H1 (cell line): Measurements from ENCODE around the gene SELENOV. TPM values are rescaled to one million over a fixed set of nuclear protein-coding genes. Genes with fewer than 3 reads are reported as not detected.
A peak's percentile ranks its signal among the peaks of the same experiment; 100 is the strongest.

Experiments
- ASH2L ChIP-seq: fragments of 200-600, 300-600 bp; sonication (generic); IDR thresholded peaks from one replicate; pipeline ENCODE4 v1.7.1; 2017; ENCODE audit warnings: low read length
- ATF2 ChIP-seq: IDR thresholded peaks from 2 replicates; pipeline ENCODE4 v1.6.1; 2012; ENCODE audit warnings: low read length, inconsistent platforms
- ATF3 ChIP-seq: IDR thresholded peaks from 2 replicates; pipeline ENCODE4 v1.6.1; 2011; ENCODE audit warnings: low read depth, mild to moderate bottlenecking, low read length; ENCODE audit not compliant: insufficient read depth
- CBX5 ChIP-seq: fragments of 300-800, 300-1000 bp; sonication (generic); IDR thresholded peaks from 2 replicates; pipeline ENCODE4 v1.7.1; 2016; ENCODE audit warnings: antibody characterized with exemption, low read length, low read depth
- CBX8 ChIP-seq: fragments of 300-800, 300-1000 bp; sonication (generic); IDR thresholded peaks from 2 replicates; pipeline ENCODE4 v1.7.1; 2016; ENCODE audit warnings: low read depth, low read length, borderline replicate concordance
- CHD2 ChIP-seq: IDR thresholded peaks from 2 replicates; pipeline ENCODE4 v1.6.1; 2012; ENCODE audit warnings: low read length, improper control_type of control experiment
- CREB1 ChIP-seq: IDR thresholded peaks from 2 replicates; pipeline ENCODE4 v1.6.1; 2012; ENCODE audit warnings: inconsistent platforms
- E2F6 ChIP-seq: IDR thresholded peaks from 2 replicates; pipeline ENCODE4 v1.6.1; 2012; ENCODE audit warnings: inconsistent platforms
- EZH2 ChIP-seq: fragments of 200-600 bp; sonication (generic); IDR thresholded peaks from 2 replicates; pipeline ENCODE4 v1.7.1; 2012; ENCODE audit warnings: low read depth, mild to moderate bottlenecking, moderate library complexity, low read length, inconsistent platforms; ENCODE audit not compliant: severe bottlenecking
- MAX ChIP-seq: IDR thresholded peaks from 2 replicates; pipeline ENCODE4 v1.6.1; 2012; ENCODE audit warnings: inconsistent platforms
- POLR2AphosphoS5 ChIP-seq: IDR thresholded peaks from 2 replicates; pipeline ENCODE4 v1.6.1; 2011; ENCODE audit warnings: low read depth, low read length
- SP2 ChIP-seq: IDR thresholded peaks from 2 replicates; pipeline ENCODE4 v1.6.1; 2012; ENCODE audit warnings: mild to moderate bottlenecking, low read length, inconsistent platforms
- SUZ12 ChIP-seq: fragments of 200-600 bp; sonication (generic); IDR thresholded peaks from 2 replicates; pipeline ENCODE4 v1.6.1; 2012; ENCODE audit warnings: mild to moderate bottlenecking, inconsistent platforms, low read length, moderate library complexity, mixed read lengths
- TAF1 ChIP-seq: IDR thresholded peaks from 2 replicates; pipeline ENCODE4 v1.6.1; 2011; ENCODE audit warnings: mild to moderate bottlenecking, low read depth, low read length
- TBP ChIP-seq: IDR thresholded peaks from 2 replicates; pipeline ENCODE4 v1.6.1; 2011; ENCODE audit warnings: low read depth, low read length, improper control_type of control experiment
- USF2 ChIP-seq: IDR thresholded peaks from 2 replicates; pipeline ENCODE4 v1.6.1; 2011; ENCODE audit warnings: low read length, improper control_type of control experiment
- ZNF274 ChIP-seq: IDR thresholded peaks from 2 replicates; pipeline ENCODE4 v1.7.0; 2012; ENCODE audit warnings: low read length, borderline replicate concordance; ENCODE audit errors: extremely low read depth
- polyA plus RNA-seq, 7 experiments: library from polyadenylated mRNA; depleted of rRNA in 3 of 7; stranded (reverse) in 5 of 7; unstranded in 2 of 7; fragments of >200 nt in 5 of 7; fragments of 200-250 nt in 2 of 7; gene quantifications; 1 replicate in 5 of 7; 2 replicates in 1 of 7; 4 replicates in 1 of 7; pipeline versions ENCODE4 v1.2.1 to v1.2.3, GENCODE V29; 2011 to 2013; ENCODE audit warnings: missing spikeins in 2 of 7, mixed read lengths in 2 of 7
- total RNA-seq: library from RNA; stranded (reverse); fragmentation: NEBNext Ultra II Directional; extraction: Animal tissue kit (Norgen Biotek cat#: 25700); gene quantifications from 2 replicates; pipeline ENCODE4 v1.2.1, GENCODE V29; 2021

The SELENOV gene
- total and polyA plus RNA-seq, 2 of the 8 experiments (the other 6 are each of a cell fraction or from before 2014, with no cell fraction given): 8.4 to 10.7 TPM

GRCh38 chr19:39506944-39507714, 7.8 kb upstream of the SELENOV start (continued):
- TF ChIP-seq USF2 (peak; percentile 36; the same call in 1 of the 2 replicates), ATF2 (no peak), SUZ12 (peak; percentile 54; the same call in 1 of the 2 replicates), CBX5 (no peak), ATF3 (no peak), SP2 (no peak), CBX8 (no peak), ZNF274 (no peak), MAX (peak; percentile 99), POLR2AphosphoS5 (no peak), CHD2 (no peak), TAF1 (0 out of 2 replicates have a peak, but pooled peaks have one; percentile 37), CREB1 (no peak; the same call in 1 of the 2 replicates), TBP (no peak), EZH2 (peak; percentile 72), ASH2L (peak; percentile 56), E2F6 (peak; percentile 99)
